Left ventricle myocardium inferior (tissue), 1 donor: ENCODE results near the gene DMRT1. TPM values are rescaled to one million over a fixed set of nuclear protein-coding genes. Genes with fewer than 3 reads are reported as not detected.

Experiments used
- DNase-seq: peaks from one replicate; pipeline ENCODE4 v3.0.0-alpha.2; 2020
- H3K27ac ChIP-seq: fragments of 200-600 bp; replicated peaks from 2 replicates; pipeline ENCODE4 v1.8.0; 2021
- H3K27me3 ChIP-seq: fragments of 200-600 bp; 2 replicates; pipeline ENCODE4 v1.8.0; 2021; ENCODE audit warnings: low read depth
- H3K36me3 ChIP-seq: fragments of 200-600 bp; 2 replicates; pipeline ENCODE4 v1.8.0; 2021
- H3K4me1 ChIP-seq: fragments of 200-600 bp; 2 replicates; pipeline ENCODE4 v1.8.0; 2021
- H3K4me3 ChIP-seq: fragments of 200-600 bp; 2 replicates; pipeline ENCODE4 v1.8.0; 2021; ENCODE audit warnings: mild to moderate bottlenecking, moderate library complexity
- H3K9me3 ChIP-seq: fragments of 200-600 bp; replicated peaks from 2 replicates; pipeline ENCODE4 v1.8.0; 2021
- CTCF ChIP-seq: fragments of 200-600 bp; IDR thresholded peaks from 2 replicates; pipeline ENCODE4 v1.8.0; 2021; ENCODE audit warnings: antibody characterized with exemption, mild to moderate bottlenecking, borderline replicate concordance
- intact Hi-C: fragments of 100-400 bp; cut with micrococcal nuclease; formaldehyde crosslinking; loops from one replicate; pipeline ENCODE4 v1.11.0; 2022
- total RNA-seq: library from RNA; stranded (reverse); fragmentation: NEBNext Ultra II Directional; extraction: Animal tissue kit (Norgen Biotek cat#: 25700); gene quantifications from one replicate; pipeline ENCODE4 v1.2.1, GENCODE V29; 2021
- donor health status: DM: no; HTN: yes; CAD: no; lungs with severe emphysema.

Gene DMRT1
- total RNA-seq, 1 donor from 2014 or later: not detected

- H3K27me3 ChIP-seq: peaks cover 100% of the 10 kb centered on the region
- H3K4me3 ChIP-seq: no peak overlapping the region
- no peak for TF ChIP-seq CTCF
- no peak overlapping the region for H3K27ac ChIP-seq
- DNase-seq: no peak
- no peaks in the 10 kb centered on the region for H3K36me3 ChIP-seq
- H3K4me1 ChIP-seq: peaks cover 12% of the 10 kb centered on the region
- intact Hi-C loops: no loop called here
- no peaks in the 10 kb centered on the region for H3K9me3 ChIP-seq
Measured at GRCh38 chr9:979983-980382, 138.5 kb downstream of the DMRT1 start.

- Histone ChIP-seq H3K27me3 (peaks cover 100% of the 10 kb centered on the region), H3K4me3 (no peak overlapping the region), H3K27ac (no peak overlapping the region), H3K9me3 (no peaks in the 10 kb centered on the region), H3K36me3 (no peaks in the 10 kb centered on the region), H3K4me1 (peaks cover 12% of the 10 kb centered on the region)
- TF ChIP-seq CTCF: no peak
- intact Hi-C loops: no loop called here
- DNase-seq: no peak
Measured at GRCh38 chr9:980640-981039, 139.1 kb downstream of the DMRT1 start.

GRCh38 chr9:981491-981898, 140.0 kb downstream of the DMRT1 start:
- intact Hi-C loops: no loop called here
- Histone ChIP-seq H3K27ac (no peak overlapping the region), H3K9me3 (no peaks in the 10 kb centered on the region), H3K27me3 (peaks cover 100% of the 10 kb centered on the region), H3K4me1 (peaks cover 6% of the 10 kb centered on the region), H3K36me3 (no peaks in the 10 kb centered on the region), H3K4me3 (no peak overlapping the region)
- DNase-seq: no peak
- no peak for TF ChIP-seq CTCF

- Histone ChIP-seq H3K4me3 (no peak overlapping the region), H3K9me3 (no peaks in the 10 kb centered on the region), H3K27me3 (peaks cover 100% of the 10 kb centered on the region), H3K36me3 (no peaks in the 10 kb centered on the region), H3K4me1 (no peaks in the 10 kb centered on the region), H3K27ac (no peak overlapping the region)
- no peak for TF ChIP-seq CTCF
- intact Hi-C loops: no loop called here
- DNase-seq: no peak
Measured at GRCh38 chr9:982394-983230, 141.1 kb downstream of the DMRT1 start.

GRCh38 chr9:994005-994404, 152.5 kb downstream of the DMRT1 start:
- H3K9me3 ChIP-seq: peaks cover 7% of the 10 kb centered on the region
- H3K27ac ChIP-seq: no peak overlapping the region
- H3K4me1 ChIP-seq: no peaks in the 10 kb centered on the region
- no peaks in the 10 kb centered on the region for H3K36me3 ChIP-seq
- DNase-seq: no peak
- H3K4me3 ChIP-seq: no peak overlapping the region
- peaks cover 45% of the 10 kb centered on the region for H3K27me3 ChIP-seq
- no peak for TF ChIP-seq CTCF
- intact Hi-C loops: no loop called here
